Neural cell (in vitro differentiated cells): ENCODE results near the gene SMIM44.

ENCODE experiments used
- EP300 ChIP-seq: fragments of 450-650 bp; conservative IDR thresholded peaks from 2 replicates; pipeline ENCODE4 v1.6.1; 2014; ENCODE audit warnings: antibody characterized with exemption, mild to moderate bottlenecking, moderate library complexity; ENCODE audit not compliant: poor library complexity, severe bottlenecking
- EZH2 ChIP-seq: fragments of 200-600, 300-800 bp; shearing (Covaris generic), sonication (generic); IDR thresholded peaks from 2 replicates; pipeline ENCODE4 v1.6.1; 2014; ENCODE audit warnings: antibody characterized with exemption, low read length, borderline replicate concordance, mild to moderate bottlenecking; ENCODE audit not compliant: insufficient read depth, poor library complexity, severe bottlenecking
- MXI1 ChIP-seq: fragments of 450-650 bp; conservative IDR thresholded peaks from 2 replicates; pipeline ENCODE4 v1.6.1; 2014; ENCODE audit warnings: antibody characterized with exemption, mild to moderate bottlenecking; ENCODE audit not compliant: poor library complexity, severe bottlenecking
- POLR2AphosphoS5 ChIP-seq: IDR thresholded peaks from 2 replicates; pipeline ENCODE4 v1.6.1; 2012
- RAD21 ChIP-seq: fragments of 450-650 bp; conservative IDR thresholded peaks from 2 replicates; pipeline ENCODE4 v1.6.1; 2014; ENCODE audit warnings: antibody characterized with exemption, mild to moderate bottlenecking, moderate library complexity
- SMC3 ChIP-seq: fragments of 450-650 bp; conservative IDR thresholded peaks from 2 replicates; pipeline ENCODE4 v1.6.1; 2014; ENCODE audit warnings: antibody characterized with exemption, mild to moderate bottlenecking, moderate library complexity; ENCODE audit not compliant: poor library complexity
- TAF1 ChIP-seq: IDR thresholded peaks from 2 replicates; pipeline ENCODE4 v1.6.1; 2012; ENCODE audit warnings: low read depth
- TF ChIP-seq, protein P1 (sequence below): fragments of 450-650 bp; IDR thresholded peaks from 2 replicates; pipeline ENCODE4 v1.5.1; 2014; ENCODE audit warnings: antibody characterized with exemption, mild to moderate bottlenecking, moderate library complexity; ENCODE audit not compliant: poor library complexity, severe bottlenecking

DNA sequence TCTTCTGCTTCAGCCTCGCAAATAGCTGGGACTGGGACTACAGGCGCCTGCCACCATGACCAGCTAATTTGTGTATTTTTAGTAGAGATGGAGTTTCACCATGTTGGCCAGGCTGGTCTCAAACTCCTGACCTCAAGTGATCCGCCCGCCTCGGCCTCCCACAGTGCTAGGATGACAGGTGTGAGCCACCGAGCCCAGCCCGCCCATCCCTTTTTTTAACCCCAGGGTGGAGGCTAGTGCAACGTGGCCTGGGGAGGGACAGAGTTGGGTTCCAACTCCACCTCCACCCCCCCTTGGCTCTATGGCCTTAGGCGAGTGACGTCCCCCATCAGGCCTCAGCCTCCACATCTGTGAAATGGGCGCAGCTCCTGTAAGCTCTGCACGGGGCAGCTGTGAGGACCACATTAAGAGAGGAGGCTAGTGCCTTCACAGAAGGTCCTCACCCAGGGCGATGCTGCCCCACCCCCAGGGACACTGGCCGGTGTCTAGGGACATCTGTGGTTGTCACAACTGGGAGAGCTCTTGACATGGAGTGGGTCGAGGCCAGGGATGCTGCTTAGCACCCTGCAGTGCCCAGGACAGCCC, 40.7 kb downstream of the SMIM44 start:
- TF ChIP-seq MXI1 (no peak), EZH2 (no peak), TAF1 (no peak), EP300 (no peak), SMC3 (no peak), RAD21 (no peak), POLR2AphosphoS5 (no peak)
- TF ChIP-seq, protein P1, sequence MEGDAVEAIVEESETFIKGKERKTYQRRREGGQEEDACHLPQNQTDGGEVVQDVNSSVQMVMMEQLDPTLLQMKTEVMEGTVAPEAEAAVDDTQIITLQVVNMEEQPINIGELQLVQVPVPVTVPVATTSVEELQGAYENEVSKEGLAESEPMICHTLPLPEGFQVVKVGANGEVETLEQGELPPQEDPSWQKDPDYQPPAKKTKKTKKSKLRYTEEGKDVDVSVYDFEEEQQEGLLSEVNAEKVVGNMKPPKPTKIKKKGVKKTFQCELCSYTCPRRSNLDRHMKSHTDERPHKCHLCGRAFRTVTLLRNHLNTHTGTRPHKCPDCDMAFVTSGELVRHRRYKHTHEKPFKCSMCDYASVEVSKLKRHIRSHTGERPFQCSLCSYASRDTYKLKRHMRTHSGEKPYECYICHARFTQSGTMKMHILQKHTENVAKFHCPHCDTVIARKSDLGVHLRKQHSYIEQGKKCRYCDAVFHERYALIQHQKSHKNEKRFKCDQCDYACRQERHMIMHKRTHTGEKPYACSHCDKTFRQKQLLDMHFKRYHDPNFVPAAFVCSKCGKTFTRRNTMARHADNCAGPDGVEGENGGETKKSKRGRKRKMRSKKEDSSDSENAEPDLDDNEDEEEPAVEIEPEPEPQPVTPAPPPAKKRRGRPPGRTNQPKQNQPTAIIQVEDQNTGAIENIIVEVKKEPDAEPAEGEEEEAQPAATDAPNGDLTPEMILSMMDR: no peak
